GM23338 (cell line): ENCODE measurements around the gene PTPRO. TPM values are rescaled to one million over a fixed set of nuclear protein-coding genes. Genes with fewer than 3 reads are reported as not detected.

Experiments used
- ATAC-seq: fragments of 200-7000 bp; cut with Tn5 transposase; 3 replicates; pipeline ENCODE4 v1.9.1; 2020
- DNase-seq: peaks from one replicate; pipeline ENCODE4 v3.0.0-alpha.2; 2015; ENCODE audit warnings: low spot score
- H2AFZ ChIP-seq: fragments of 200-600 bp; sonication (generic); 2 replicates; pipeline ENCODE4 v1.8.0; 2016; ENCODE audit warnings: antibody characterized with exemption, mild to moderate bottlenecking, moderate library complexity
- H3F3A ChIP-seq: fragments of 200-600 bp; sonication (generic); replicated peaks from 2 replicates; pipeline ENCODE4 v1.8.0; 2017; ENCODE audit warnings: antibody characterized with exemption, mixed run types, low read depth
- H3K27ac ChIP-seq: fragments of 200-600 bp; sonication (generic); 2 replicates; pipeline ENCODE4 v1.6.1; 2016; ENCODE audit warnings: low read depth
- H3K27me3 ChIP-seq: fragments of 200-600 bp; sonication (generic); 2 replicates; pipeline ENCODE4 v1.8.0; 2016; ENCODE audit warnings: mild to moderate bottlenecking, mixed run types, moderate library complexity; ENCODE audit not compliant: insufficient read depth
- H3K36me3 ChIP-seq: fragments of 200-600 bp; sonication (generic); 2 replicates; pipeline ENCODE4 v1.8.0; 2016; ENCODE audit warnings: mild to moderate bottlenecking; ENCODE audit not compliant: insufficient read depth
- H3K4me1 ChIP-seq: fragments of 200-600 bp; sonication (generic); 2 replicates; pipeline ENCODE4 v1.8.0; 2016; ENCODE audit warnings: mild to moderate bottlenecking, moderate library complexity; ENCODE audit not compliant: insufficient read depth
- H3K4me2 ChIP-seq: fragments of 200-600 bp; sonication (generic); 2 replicates; pipeline ENCODE4 v1.7.1; 2017; ENCODE audit warnings: mixed run types
- H3K4me3 ChIP-seq: fragments of 200-600 bp; sonication (generic); 2 replicates; pipeline ENCODE4 v1.6.1; 2016; ENCODE audit warnings: mixed run types
- H3K79me2 ChIP-seq: fragments of 200-600 bp; sonication (generic); replicated peaks from 2 replicates; pipeline ENCODE4 v1.8.0; 2017; ENCODE audit warnings: mild to moderate bottlenecking; ENCODE audit not compliant: insufficient read depth
- H3K9me2 ChIP-seq: fragments of 200-600 bp; sonication (generic); 2 replicates; pipeline ENCODE4 v1.8.0; 2017; ENCODE audit not compliant: insufficient read depth
- H4K20me1 ChIP-seq: fragments of 200-600 bp; sonication (generic); replicated peaks from 2 replicates; pipeline ENCODE4 v1.8.0; 2017; ENCODE audit warnings: mild to moderate bottlenecking; ENCODE audit not compliant: insufficient read depth
- H3K27ac Mint-ChIP-seq: 2 replicates; pipeline ENCODE4 v1.8.0; 2020; ENCODE audit warnings: inconsistent platforms, mild to moderate bottlenecking, moderate library complexity, mixed read lengths
- H3K27me3 Mint-ChIP-seq: 3 replicates; pipeline ENCODE4 v1.8.0; 2022; ENCODE audit warnings: low read depth, mild to moderate bottlenecking, moderate library complexity, mixed read lengths, inconsistent platforms; ENCODE audit not compliant: insufficient read depth, poor library complexity
- H3K36me3 Mint-ChIP-seq: 3 replicates; pipeline ENCODE4 v1.8.0; 2021; ENCODE audit warnings: low read depth, mild to moderate bottlenecking, inconsistent platforms, moderate library complexity, mixed read lengths
- H3K4me1 Mint-ChIP-seq: 3 replicates; pipeline ENCODE4 v1.8.0; 2020; ENCODE audit warnings: mild to moderate bottlenecking, inconsistent platforms, mixed read lengths
- H3K4me3 Mint-ChIP-seq: 3 replicates; pipeline ENCODE4 v1.8.0; 2021; ENCODE audit warnings: moderate library complexity, mild to moderate bottlenecking, inconsistent platforms, mixed read lengths
- H3K9me3 Mint-ChIP-seq: 3 replicates; pipeline ENCODE4 v1.8.0; 2020; ENCODE audit warnings: moderate library complexity, mild to moderate bottlenecking, inconsistent platforms, mixed read lengths
- JUNB ChIP-seq: IDR thresholded peaks from one replicate; pipeline ENCODE4 v1.6.1; 2016; ENCODE audit warnings: antibody characterized with exemption; ENCODE audit not compliant: unreplicated experiment
- POLR2AphosphoS5 ChIP-seq: IDR thresholded peaks from 2 replicates; pipeline ENCODE4 v1.6.1; 2016; ENCODE audit warnings: antibody characterized with exemption, low read depth
- REST ChIP-seq: IDR thresholded peaks from one replicate; pipeline ENCODE4 v1.6.1; 2018; ENCODE audit warnings: antibody characterized with exemption; ENCODE audit not compliant: unreplicated experiment
- ZNF331 ChIP-seq: fragments of 250-450 bp; sonication (Bioruptor Pico); IDR thresholded peaks from 2 replicates; pipeline ENCODE4 v1.5.0; 2020; ENCODE audit warnings: low read depth, mild to moderate bottlenecking, moderate library complexity
- ZNF462 ChIP-seq: fragments of 250-450 bp; sonication (Bioruptor Pico); IDR thresholded peaks from 2 replicates; pipeline ENCODE4 v1.5.0; 2020; ENCODE audit warnings: mild to moderate bottlenecking, moderate library complexity
- polyA plus RNA-seq: library from polyadenylated mRNA; unstranded; fragments of >200 nt; fragmentation: Nextera tagmentation; extraction: Ambion mirVana; gene quantifications from 2 replicates; pipeline ENCODE4 v1.2.1, GENCODE V29; 2016
- total RNA-seq: library from RNA; depleted of rRNA; stranded (reverse); fragments of >200 nt; shearing (Covaris generic); gene quantifications from 2 replicates; pipeline ENCODE4 v1.2.3, GENCODE V29; 2014

The PTPRO gene
- total and polyA plus RNA-seq, 2 experiments from 2014 or later = 1.4 to 1.5 TPM

GRCh38 chr12:15355766-15356165 is 33.5 kb downstream of the PTPRO start (continued):
- TF ChIP-seq REST = no peak

- no peak for ATAC-seq
- Histone ChIP-seq H3K4me1 (no peaks in the 10 kb centered on the region), H3K27me3 (no peaks in the 10 kb centered on the region), H3K9me2 (no peaks in the 10 kb centered on the region), H3K36me3 (no peaks in the 10 kb centered on the region), H3F3A (no peaks in the 10 kb centered on the region), H3K79me2 (no peaks in the 10 kb centered on the region), H3K27ac (no peak overlapping the region), H4K20me1 (no peaks in the 10 kb centered on the region), H3K4me2 (no peak overlapping the region), H3K4me3 (no peak overlapping the region), H2AFZ (no peak overlapping the region)
- H3K4me3 Mint-ChIP-seq = no peak overlapping the region
- no peaks in the 10 kb centered on the region for H3K9me3 Mint-ChIP-seq
- no peaks in the 10 kb centered on the region for H3K36me3 Mint-ChIP-seq
- no peaks in the 10 kb centered on the region for H3K27me3 Mint-ChIP-seq
- H3K4me1 Mint-ChIP-seq = no peaks in the 10 kb centered on the region
- DNase-seq = no peak
- H3K27ac Mint-ChIP-seq = no peak overlapping the region
- TF ChIP-seq ZNF462 (CRISPR knock-in tag) (no peak), ZNF331 (no peak), JUNB (no peak), POLR2AphosphoS5 (no peak)
Measured at GRCh38 chr12:15356951-15357364, 34.6 kb downstream of the PTPRO start.
